H4 (cell line): ENCODE results near the gene MAB21L2. TPM values are rescaled to one million over a fixed set of nuclear protein-coding genes. Genes with fewer than 3 reads are reported as not detected.

Experiments used
- DNase-seq: peaks from one replicate; pipeline ENCODE4 v3.0.0-alpha.2; 2015; ENCODE audit warnings: low spot score
- total RNA-seq: library from RNA; depleted of rRNA; stranded (reverse); fragments of >200 nt; shearing (Covaris generic); gene quantifications from 2 replicates; pipeline ENCODE4 v1.2.3, GENCODE V29; 2014

Gene MAB21L2
- total RNA-seq, 1 experiment from 2014 or later: 52.5 TPM

DNA sequence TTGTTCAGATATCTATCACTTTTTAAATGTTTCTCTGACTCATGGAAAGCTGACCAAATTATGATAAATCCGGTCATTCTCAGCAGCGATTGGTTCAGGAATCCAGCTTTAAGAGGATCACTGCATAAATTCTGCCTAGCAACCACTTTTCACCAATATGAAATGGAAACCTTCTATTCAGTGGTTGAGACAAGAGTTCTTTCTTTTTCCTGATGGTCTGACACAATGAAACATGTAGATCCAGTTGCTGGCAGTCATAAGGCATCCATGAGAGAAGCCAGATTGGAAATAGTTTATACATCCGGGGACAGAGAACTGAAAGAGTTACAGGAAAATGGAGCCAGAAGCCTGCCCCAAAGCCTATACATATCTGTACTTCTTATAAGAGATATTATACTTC lies 27.2 kb downstream of the MAB21L2 start:
- DNase-seq: no peak

DNA sequence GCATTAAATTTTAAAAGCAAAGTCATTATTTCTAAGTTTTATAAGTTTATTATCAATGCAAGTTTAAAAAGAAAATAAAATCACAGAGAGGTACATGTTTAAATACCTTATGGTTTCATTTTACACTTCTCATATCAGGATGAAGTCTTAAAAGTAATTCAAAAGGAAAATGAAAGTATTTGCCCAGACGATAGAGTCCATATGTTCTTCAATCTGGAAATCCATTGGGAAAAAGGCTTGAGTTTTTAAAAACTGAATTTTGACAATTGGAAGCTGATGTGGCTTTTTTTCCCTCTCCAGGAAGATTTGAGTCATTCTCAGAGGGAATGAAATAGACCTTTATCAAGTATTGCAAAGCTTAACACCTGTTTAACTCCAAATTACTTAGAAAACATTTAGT lies 37.1 kb downstream of the MAB21L2 start:
- DNase-seq: no peak

DNA sequence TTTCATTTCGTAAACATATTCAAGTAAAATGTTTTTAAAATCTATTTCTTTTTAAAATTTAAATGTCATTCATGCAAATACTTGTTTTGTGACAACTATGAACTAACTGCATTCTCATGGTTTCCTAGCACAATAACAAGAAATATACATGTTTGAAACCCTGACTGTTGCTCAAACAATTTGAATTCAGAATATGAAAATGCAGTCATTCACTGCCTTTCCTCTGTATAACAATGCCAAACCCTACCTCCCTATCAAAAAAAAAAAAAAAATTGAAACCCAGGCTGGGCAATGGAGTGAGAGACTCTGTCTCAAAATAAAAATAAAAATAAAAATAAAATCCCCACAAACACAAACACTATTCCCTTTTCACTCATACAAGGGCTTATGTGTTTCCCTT lies 42.1 kb downstream of the MAB21L2 start:
- DNase-seq: no peak

DNA sequence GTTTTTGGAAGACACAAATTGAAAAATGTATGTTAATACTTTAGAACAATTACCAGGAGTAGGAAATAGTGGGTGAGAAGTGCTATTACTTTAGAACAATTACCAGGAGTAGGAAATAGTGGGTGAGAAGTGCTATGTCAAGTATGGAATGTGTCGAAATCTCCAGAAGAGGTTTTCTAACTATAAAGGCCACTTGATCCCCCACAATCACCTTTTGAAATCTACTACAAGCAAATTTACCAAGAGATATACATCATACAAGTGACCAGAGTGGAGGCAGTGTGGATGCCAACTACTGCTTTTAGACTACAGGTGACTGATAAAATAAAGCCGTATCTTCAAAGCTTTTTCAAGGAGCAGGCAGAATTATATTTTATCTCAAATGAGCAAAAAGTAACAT lies 43.1 kb downstream of the MAB21L2 start:
- DNase-seq: no peak

DNA sequence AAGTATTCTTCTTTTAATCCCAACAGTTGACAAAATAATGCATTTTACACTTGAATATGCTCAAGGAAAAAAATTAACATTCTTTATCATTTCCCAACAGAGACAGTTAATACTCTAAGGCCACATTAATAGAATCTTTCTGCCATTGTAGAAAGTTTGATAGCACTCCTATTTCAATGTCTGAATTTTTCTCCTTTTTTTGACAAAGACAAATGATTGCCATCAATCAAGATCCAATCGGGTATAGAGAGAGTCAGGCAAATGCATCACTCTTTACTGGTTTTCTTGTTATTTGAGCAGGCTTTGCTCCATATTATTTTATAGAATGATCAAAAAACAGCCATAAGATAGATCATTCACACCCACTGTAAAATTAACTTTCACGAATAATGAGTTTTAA lies 46.1 kb downstream of the MAB21L2 start:
- DNase-seq: no peak

DNA sequence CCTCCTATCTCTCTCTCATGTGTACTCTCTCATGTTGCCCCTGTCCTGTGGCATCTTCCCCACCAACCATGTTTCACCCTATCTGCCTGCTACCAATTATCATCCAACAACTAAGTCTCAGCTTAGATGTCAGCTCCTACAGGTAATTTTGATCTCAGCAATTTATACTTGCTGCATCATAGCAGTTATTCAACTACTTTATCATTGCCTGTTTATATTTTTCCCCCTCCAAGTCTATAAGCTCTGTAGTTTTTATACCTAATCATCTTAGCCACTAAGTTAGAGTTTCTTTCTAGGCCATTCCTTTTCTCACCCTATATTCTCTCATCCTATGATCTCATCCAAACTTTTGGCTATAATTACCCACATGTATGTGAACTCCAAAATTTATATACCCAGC lies 50.7 kb downstream of the MAB21L2 start:
- no peak for DNase-seq
